T47D (cell line): Measurements from ENCODE around the gene ADAMTS18.
"Not testable (repeated sequence)": the region's sequence is repeated elsewhere in the genome, so short reads cannot be mapped to it uniquely, and the experiment has no call there.

ENCODE experiments used
- DNase-seq, 2 experiments: peaks; one replicate each; pipeline versions ENCODE4 v3.0.0 to v3.0.0-alpha.2; 2011 to 2012; ENCODE audit warnings: low read depth in 1 of 2, low spot score in 1 of 2
- JUND ChIP-seq: IDR thresholded peaks from 2 replicates; pipeline ENCODE4 v1.6.1; 2012; ENCODE audit warnings: low read depth
- in situ Hi-C: cut with HindIII; loops from 2 replicates; pipeline ENCODE4 v1.10.0; 2016; ENCODE audit warnings: low sequenced_read_pairs, low pct_unique_long_range_greater_than_20kb

The ADAMTS18 gene

DNA sequence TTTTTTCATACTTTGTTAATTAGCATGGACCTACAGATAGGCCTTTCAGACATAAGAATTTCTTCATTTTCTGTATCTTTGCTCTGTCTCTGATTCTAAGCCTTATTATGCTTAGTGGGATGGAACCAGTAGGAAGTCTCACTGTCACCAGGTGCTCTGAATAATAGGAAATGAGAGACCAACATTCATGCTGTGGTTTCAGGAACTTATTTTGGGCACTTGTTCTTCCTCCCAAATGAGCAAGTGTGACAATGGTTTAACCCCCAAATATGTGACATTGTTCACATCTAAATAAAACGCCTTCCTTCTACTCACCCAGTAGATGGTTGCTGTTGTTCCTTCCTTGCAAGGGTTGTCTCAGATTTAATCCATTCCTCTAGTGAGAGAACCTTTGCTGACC is 135.4 kb downstream of the ADAMTS18 start:
- in situ Hi-C loops = no loop called here
- DNase-seq = no peak

DNA sequence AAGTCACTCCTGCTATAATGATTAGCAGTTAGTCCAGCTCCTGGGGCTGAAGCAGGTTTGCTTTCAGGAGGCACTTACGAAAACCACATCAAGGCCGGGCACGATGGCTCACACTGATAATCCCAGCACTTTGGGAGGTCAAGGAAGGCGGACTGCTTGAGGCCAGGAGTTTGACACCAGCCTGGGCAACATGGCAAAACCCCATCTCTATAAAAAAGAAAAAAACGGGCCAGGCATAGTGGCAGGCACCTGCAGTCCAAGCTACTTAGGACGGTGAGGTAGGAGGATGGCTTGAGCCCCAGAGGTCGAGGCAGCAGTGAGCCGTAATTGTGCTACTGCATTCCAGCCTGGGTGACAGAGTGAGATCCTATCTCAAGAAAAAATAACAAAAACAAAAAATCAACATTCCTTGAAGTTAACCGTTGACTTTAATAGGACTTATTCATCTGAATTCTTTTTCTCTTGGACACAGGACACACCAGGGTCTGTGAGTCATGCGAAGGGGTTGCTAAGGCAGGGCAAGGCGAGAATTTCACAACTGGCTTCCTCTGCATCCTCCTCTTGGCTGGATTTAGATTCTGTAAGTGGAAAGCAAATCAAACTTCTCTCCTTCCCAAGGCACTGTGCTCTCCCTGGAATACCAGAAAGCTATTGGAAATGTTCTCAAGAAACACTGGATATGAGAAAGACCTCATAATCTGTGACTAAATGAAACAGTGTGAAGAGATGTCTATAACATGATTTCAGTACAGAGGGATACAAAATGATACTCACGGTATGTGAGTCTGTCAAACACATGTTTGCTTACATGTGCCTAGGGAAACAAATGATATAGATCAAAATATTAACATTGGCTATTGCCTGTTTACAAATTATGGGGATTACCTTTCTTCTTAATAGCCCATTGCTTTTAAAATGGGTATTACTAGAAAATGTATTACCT is 136.1 kb downstream of the ADAMTS18 start:
- peak in 1 of 2 experiments; percentile 16 for DNase-seq
- in situ Hi-C loops = no loop called here
- TF ChIP-seq JUND = no peak

More for the DNA sequence above, 135.4 kb downstream of the ADAMTS18 start:
- TF ChIP-seq JUND = no peak

DNA sequence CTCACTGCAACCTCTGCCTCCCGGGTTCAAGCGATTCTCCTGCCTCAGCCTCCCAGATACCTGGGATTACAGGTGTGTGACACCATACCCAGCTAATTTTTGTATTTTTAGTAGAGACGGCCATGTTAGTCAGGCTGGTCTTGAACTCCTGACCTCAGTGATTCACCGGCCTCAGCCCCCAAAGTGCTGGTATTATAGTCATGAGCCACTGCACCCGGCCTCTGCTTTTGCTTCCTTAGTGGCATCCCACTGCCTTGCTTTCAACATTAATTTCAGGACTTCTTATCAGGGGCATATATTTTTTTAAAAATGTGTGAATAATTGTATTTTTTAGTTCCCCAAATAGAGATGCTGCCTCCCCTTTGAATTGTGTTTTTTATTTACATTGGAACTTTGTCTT is 136.8 kb downstream of the ADAMTS18 start:
- TF ChIP-seq JUND = no peak
- in situ Hi-C loops = no loop called here
- DNase-seq = no peak

DNA sequence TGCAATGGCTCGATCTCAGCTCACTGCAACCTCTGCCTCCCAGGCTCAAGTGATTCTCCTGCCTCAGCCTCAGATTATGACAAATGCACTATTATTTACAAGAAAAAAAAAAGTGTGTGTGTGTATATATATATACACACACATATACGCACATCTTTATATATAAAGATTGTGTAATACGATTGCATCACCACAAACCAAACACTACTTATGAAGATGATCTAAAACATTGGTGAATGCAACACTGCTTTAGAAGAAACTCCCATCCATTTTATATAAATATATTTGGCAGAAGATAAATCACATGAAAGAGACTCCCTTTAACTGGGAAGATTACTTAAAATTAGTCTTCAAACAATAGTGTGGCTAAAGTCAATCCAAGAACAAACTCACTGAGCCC is 138.9 kb downstream of the ADAMTS18 start:
- no peak for DNase-seq

DNA sequence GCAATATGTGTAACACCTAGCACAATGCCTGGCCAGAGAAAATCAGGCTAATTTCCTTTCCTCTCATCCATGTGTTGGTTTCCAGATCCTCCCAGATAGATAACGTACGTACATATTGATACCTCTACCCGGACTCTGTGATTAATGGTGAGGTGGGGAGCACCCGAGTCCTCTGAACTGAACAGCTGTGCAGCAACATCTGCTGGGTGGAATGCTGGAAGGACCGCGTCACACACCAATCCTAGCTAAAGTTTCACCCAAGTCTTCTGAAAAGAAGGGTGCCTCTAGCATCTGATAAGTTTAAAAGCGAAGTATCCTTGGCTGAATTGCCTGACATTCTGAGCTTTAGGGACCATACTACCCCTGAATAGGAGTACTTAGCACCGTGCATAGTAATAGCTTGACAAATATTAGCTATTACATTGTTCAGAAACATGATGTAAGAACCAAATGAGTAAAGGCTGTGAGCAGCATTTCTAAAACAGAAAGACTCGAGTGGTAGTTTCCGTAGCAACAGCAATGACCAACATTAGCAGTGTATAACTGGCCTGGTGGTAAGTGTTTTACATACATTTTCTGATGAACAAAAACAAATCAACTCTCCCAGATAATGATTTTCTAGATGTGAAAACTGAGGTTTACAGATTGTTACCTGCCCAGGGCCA is 144.3 kb downstream of the ADAMTS18 start:
- no peak for DNase-seq
- in situ Hi-C loops = no loop called here
- TF ChIP-seq JUND = no peak

More for the DNA sequence above, 138.9 kb downstream of the ADAMTS18 start:
- no peak for TF ChIP-seq JUND
- in situ Hi-C loops = no loop called here

DNA sequence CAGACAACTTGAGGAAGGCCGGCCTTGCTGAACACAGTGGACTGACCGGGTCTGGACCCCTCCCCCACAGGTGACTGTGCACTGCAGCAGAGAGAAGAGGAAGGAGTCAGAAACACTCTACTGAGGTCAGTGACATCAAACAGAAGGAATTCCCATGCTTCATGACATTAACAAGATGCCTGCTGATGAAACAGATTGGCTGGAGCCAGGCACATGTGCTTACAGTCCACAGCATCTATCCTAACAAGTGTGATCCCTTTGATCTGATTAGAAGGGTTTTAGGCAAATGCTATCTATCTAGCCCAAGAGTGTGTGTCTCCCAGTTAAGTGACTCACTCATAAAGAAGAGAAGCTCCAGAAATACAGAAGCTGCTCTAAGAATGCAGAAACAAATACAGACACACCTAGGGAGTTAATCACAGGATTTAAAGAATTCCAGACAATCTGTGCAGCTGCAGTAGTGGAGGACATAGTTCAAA is 145.5 kb downstream of the ADAMTS18 start:
- in situ Hi-C loops = no loop called here
- no peak for DNase-seq
- no peak for TF ChIP-seq JUND

DNA sequence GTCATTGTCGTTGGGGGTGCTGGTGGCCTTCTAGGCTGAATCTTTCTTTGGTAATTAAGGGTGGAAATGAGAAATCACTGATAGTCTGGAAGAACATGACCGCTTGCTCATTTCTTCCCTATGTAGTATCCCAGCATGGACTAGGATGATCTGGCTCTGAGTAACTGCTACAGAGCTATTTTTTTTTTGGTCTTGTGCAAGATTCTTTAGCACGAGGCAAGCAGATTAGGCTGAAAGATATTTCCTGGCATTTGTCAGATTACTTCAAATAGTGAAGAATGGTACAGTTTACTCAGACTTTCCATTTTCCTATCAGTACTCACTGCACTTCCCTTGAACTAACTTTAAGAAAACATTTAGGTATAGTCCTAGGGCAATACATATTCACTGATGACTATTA is 146.6 kb downstream of the ADAMTS18 start:
- in situ Hi-C loops = no loop called here
- DNase-seq = no peak
- TF ChIP-seq JUND = no peak

DNA sequence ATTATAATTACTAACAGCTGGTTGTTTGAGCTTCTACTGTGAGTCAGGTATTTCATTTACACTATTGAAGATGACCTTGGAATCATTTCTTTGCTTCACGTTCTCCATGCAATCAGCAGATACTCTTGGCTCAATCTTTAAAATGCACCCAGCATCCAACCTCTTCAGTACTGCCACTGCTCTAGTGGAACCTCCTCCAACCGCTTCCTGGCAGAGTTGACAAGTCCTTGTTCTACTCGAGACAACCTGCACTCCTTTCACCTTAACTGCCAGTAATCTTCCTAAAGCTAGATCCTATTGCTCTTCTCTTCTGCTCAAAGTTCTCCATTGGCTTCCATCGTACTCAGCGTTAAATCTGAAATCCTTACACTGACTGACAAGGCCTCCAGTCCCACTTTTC is 149.2 kb downstream of the ADAMTS18 start:
- no peak for TF ChIP-seq JUND

DNA sequence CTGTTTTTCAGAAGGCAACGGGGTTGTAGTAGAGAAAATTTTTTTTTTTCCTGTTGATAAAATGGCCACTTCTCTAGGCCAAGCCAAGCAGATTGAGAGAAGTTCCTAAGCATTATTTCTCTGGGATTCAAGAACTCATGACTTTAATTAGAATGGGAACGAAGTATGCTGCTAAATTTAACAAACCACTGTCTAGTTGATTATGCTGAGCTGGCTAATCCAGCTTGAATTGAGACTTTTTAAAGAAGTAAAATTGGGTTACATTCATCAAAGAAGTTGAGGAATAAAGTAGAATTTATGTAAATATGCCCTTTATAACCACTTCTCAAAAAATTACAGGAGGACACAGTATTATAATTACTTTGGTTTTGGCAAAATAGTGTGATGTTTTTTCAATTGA is 152.5 kb downstream of the ADAMTS18 start:
- TF ChIP-seq JUND = no peak
- DNase-seq = no peak
- in situ Hi-C loops = no loop called here

More for the DNA sequence above, 149.2 kb downstream of the ADAMTS18 start:
- no peak for DNase-seq
- in situ Hi-C loops = no loop called here

DNA sequence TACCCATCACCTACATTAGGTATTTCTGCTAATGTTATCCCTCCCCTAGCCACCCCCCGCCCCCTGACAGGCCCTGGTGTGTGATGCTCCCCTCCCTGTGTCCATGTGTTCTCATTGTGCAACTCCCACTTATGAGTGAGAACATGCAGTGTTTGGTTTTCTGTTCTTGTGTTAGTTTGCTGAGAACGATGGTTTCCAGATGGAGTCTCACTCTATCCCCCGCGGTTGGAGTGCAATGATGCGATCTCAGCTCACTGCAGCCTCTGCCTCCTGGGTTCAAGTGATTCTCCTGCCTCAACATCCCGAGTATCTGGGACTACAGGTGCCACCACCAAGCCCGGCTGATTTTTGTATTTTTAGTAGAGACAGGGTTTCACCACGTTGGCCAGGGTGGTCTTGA is 155.5 kb downstream of the ADAMTS18 start:
- DNase-seq, in situ Hi-C loops: not testable (repeated sequence)

DNA sequence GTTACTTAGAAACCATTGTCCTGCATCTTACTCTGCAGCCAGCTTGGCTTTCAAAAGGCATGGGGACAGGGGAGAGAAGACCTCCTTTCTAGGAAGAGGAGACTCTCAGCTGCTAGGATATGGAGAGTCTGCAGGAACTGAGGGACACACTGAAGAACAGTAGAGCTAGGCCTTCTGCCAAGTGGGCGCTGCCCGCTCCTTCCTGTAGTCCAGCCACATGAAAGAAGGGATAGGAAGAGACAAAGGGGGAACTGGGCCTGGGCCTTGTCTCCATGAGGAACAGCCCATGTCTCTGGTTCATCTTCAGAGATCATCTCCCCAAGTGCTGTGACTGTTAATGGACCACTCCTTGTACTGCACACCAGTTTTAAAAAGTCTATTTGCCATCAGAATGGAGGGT is 157.3 kb downstream of the ADAMTS18 start:
- in situ Hi-C loops = no loop called here
- DNase-seq = no peak
- TF ChIP-seq JUND = no peak

DNA sequence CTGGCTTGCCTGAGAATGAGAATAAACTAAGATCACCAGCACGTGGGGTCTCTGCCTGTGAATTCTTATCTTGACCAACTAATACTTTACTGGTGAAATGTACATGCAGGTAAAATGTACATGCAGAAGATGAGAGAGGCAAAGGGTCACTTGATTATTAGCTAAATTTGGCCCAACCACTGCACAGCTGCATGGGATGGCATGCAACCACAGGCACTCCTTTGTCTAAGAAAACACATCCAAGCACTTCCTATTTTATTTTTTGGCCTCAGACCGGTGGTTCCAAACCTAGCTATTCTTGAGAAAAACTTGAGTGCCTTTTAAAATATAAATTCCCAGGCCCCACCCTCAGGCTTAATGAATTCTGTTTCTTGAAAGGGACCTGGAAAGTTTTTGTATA is 157.7 kb downstream of the ADAMTS18 start:
- TF ChIP-seq JUND = no peak
- DNase-seq = no peak
- in situ Hi-C loops = no loop called here

DNA sequence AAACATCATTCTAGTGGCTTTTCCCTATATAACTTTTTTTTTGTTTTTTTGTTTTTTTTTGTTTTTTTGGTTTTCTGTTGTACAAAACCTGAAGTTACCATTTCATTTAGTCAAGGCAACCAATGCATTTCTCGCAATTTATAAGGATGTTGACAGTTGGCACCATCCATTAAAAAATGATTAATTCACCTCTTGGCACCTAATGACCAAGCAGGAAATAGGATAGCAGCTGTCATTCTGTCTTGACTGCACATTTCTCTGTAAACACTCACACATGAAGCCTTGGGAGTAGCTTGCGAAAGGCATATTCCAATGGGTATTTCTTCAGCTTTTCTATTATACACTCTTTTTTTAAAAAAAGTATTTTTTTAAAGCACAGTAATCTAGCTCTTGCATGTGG is 158.2 kb downstream of the ADAMTS18 start:
- TF ChIP-seq JUND = no peak
- no peak for DNase-seq
- in situ Hi-C loops = no loop called here

DNA sequence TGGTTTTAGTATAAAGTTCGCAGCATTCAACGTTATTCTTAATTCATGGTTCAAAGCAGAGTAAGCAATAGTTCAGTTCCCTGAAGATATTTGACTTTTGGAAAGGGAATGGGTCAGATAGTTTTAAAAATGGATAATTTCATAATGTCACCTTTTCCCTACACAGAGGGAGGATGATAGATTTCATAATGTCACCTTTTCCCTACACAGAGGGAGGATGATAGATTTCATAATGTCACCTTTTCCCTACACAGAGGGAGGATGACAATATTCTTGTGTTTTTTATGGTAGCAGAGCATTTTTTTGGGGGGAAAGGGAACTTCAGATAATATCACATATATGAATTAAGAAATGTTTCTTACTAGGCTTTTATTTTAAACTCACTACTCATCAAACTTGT is 159.5 kb downstream of the ADAMTS18 start:
- DNase-seq, in situ Hi-C loops: not testable (repeated sequence)
